SK-N-SH (cell line): ENCODE measurements around the gene RAP1GAP. TPM values are rescaled to one million over a fixed set of nuclear protein-coding genes. Genes with fewer than 3 reads are reported as not detected.

Experiments used
- CTCF ChIA-PET: fragments of 300-600, 350-600 bp; formaldehyde crosslinking; extraction: SDS; loops from one replicate; lab custom pipeline; 2021; lab: Yijun Ruan, JAX
- POLR2A ChIA-PET: fragments of 350-600 bp; sonication (Branson Sonifier 250); formaldehyde crosslinking; extraction: SDS; loops from one replicate; lab custom pipeline; 2020; ENCODE audit warnings: antibody characterized with exemption, inconsistent platforms; lab: Yijun Ruan, JAX
- DNase-seq: peaks from one replicate; pipeline ENCODE4 v3.0.0; 2012
- H2AFZ ChIP-seq: fragments of 200-600 bp; sonication (generic); 2 replicates; pipeline ENCODE4 v1.8.1; 2016; ENCODE audit warnings: antibody characterized with exemption, mild to moderate bottlenecking, low read depth
- H3F3A ChIP-seq: fragments of 200-600 bp; sonication (generic); replicated peaks from 2 replicates; pipeline ENCODE3; 2016; ENCODE audit warnings: antibody characterized with exemption, mild to moderate bottlenecking; ENCODE audit not compliant: insufficient read depth
- H3K27ac ChIP-seq, 2 experiments: fragments of 200-500 bp in 1 of 2; fragments of 200-600 bp in 1 of 2; sonication (Bioruptor generic) in 1 of 2; sonication (generic), shearing (Covaris generic) in 1 of 2; 2 replicates each; pipeline versions ENCODE4 v1.5.1 to v1.6.1; 2014 to 2016; ENCODE audit warnings: low read depth in 2 of 2, inconsistent platforms in 1 of 2, low read length in 1 of 2, mild to moderate bottlenecking in 1 of 2, mixed read lengths in 1 of 2
- H3K27me3 ChIP-seq: fragments of 200-600 bp; sonication (generic), shearing (Covaris generic); 2 replicates; pipeline ENCODE4 v1.6.1; 2016; ENCODE audit warnings: mixed run types; ENCODE audit not compliant: insufficient read depth
- H3K36me3 ChIP-seq, 2 experiments: fragments of 200-500 bp in 1 of 2; fragments of 200-600 bp in 1 of 2; sonication (Bioruptor generic) in 1 of 2; sonication (generic) in 1 of 2; replicated peaks in 1 of 2; 2 replicates each; pipeline versions ENCODE3 to v1.5.1; 2014 to 2016; ENCODE audit warnings: low read length in 1 of 2, mild to moderate bottlenecking in 1 of 2; ENCODE audit not compliant: insufficient read depth in 2 of 2, control insufficient read depth in 1 of 2
- H3K4me1 ChIP-seq, 2 experiments: fragments of 200-500 bp in 1 of 2; fragments of 200-600 bp in 1 of 2; sonication (Bioruptor generic) in 1 of 2; sonication (generic), shearing (Covaris generic) in 1 of 2; 2 replicates each; pipeline versions ENCODE4 v1.5.1 to v1.6.1; 2014 to 2016; ENCODE audit warnings: low read depth in 1 of 2, low read length in 1 of 2, mixed run types in 1 of 2; ENCODE audit not compliant: insufficient read depth in 2 of 2, control insufficient read depth in 1 of 2
- H3K4me2 ChIP-seq: fragments of 200-600 bp; sonication (generic), shearing (Covaris generic); 2 replicates; pipeline ENCODE4 v1.6.1; 2017; ENCODE audit warnings: mixed run types
- H3K4me3 ChIP-seq, 2 experiments: fragments of 200-500 bp in 1 of 2; fragments of 200-600 bp in 1 of 2; sonication (Bioruptor generic) in 1 of 2; sonication (generic), shearing (Covaris generic) in 1 of 2; 2 replicates each; pipeline versions ENCODE4 v1.5.1 to v1.8.1; 2014 to 2016; ENCODE audit warnings: low read depth in 2 of 2, inconsistent platforms in 1 of 2, low read length in 1 of 2, mild to moderate bottlenecking in 1 of 2, mixed read lengths in 1 of 2, moderate library complexity in 1 of 2
- H3K79me2 ChIP-seq: fragments of 200-600 bp; sonication (generic); 2 replicates; pipeline ENCODE4 v1.8.1; 2017; ENCODE audit warnings: mild to moderate bottlenecking; ENCODE audit not compliant: insufficient read depth
- H3K9ac ChIP-seq: fragments of 200-600 bp; sonication (generic); 2 replicates; pipeline ENCODE4 v1.6.1; 2017; ENCODE audit warnings: mixed run types
- H3K9me2 ChIP-seq: fragments of 200-600 bp; sonication (generic); 2 replicates; pipeline ENCODE4 v1.6.1; 2017; ENCODE audit warnings: mixed run types
- H3K9me3 ChIP-seq: fragments of 200-600 bp; sonication (generic); 2 replicates; pipeline ENCODE4 v1.6.1; 2017; ENCODE audit warnings: mixed run types, mild to moderate bottlenecking, moderate library complexity
- H4K20me1 ChIP-seq: fragments of 200-600 bp; sonication (generic); 2 replicates; pipeline ENCODE4 v1.6.1; 2017; ENCODE audit warnings: mild to moderate bottlenecking, mixed run types; ENCODE audit not compliant: insufficient read depth
- CHD2 ChIP-seq: fragments of 150-350 bp; IDR thresholded peaks from 2 replicates; pipeline ENCODE4 v1.6.1; 2018; ENCODE audit warnings: low read length; ENCODE audit not compliant: partially characterized antibody
- CTCF ChIP-seq: fragments of 200-600 bp; sonication (generic); IDR thresholded peaks from 2 replicates; pipeline ENCODE4 v1.6.1; 2017; ENCODE audit warnings: antibody characterized with exemption, mild to moderate bottlenecking, moderate library complexity
- ELF1 ChIP-seq: IDR thresholded peaks from 2 replicates; pipeline ENCODE4 v1.4.0; 2012
- FOXM1 ChIP-seq: IDR thresholded peaks from 2 replicates; pipeline ENCODE4 v1.4.0; 2012; ENCODE audit warnings: low read depth, mild to moderate bottlenecking
- GABPA ChIP-seq: IDR thresholded peaks from 2 replicates; pipeline ENCODE4 v1.4.0; 2012; ENCODE audit warnings: low read depth, mild to moderate bottlenecking
- GATA2 ChIP-seq: sonication (generic); formaldehyde crosslinking; IDR thresholded peaks from 2 replicates; pipeline ENCODE4 v1.5.0; 2020; ENCODE audit warnings: mild to moderate bottlenecking, missing genetic modification reagents
- MXI1 ChIP-seq: IDR thresholded peaks from 2 replicates; pipeline ENCODE4 v1.6.1; 2012; ENCODE audit warnings: mild to moderate bottlenecking, low read depth, low read length, improper control_type of control experiment
- NFIC ChIP-seq: IDR thresholded peaks from 2 replicates; pipeline ENCODE4 v1.4.0; 2012; ENCODE audit warnings: borderline replicate concordance
- NRF1 ChIP-seq: IDR thresholded peaks from 2 replicates; pipeline ENCODE4 v1.6.1; 2012; ENCODE audit warnings: low read depth, mild to moderate bottlenecking, low read length
- RXRA ChIP-seq: IDR thresholded peaks from 2 replicates; pipeline ENCODE4 v1.4.0; 2012; ENCODE audit warnings: low read depth, mild to moderate bottlenecking, borderline replicate concordance
- SIN3A ChIP-seq: IDR thresholded peaks from 2 replicates; pipeline ENCODE4 v1.6.1; 2012; ENCODE audit warnings: low read depth, mild to moderate bottlenecking, low read length, moderate library complexity, borderline replicate concordance
- WGBS: methylation state at CpG from one replicate; pipeline ENCODE4 v1.1.6; 2017; ENCODE audit warnings: low lambda C conversion rate; 5-methylcytosine and 5-hydroxymethylcytosine counted together
- polyA plus RNA-seq, 3 experiments: library from polyadenylated mRNA; depleted of rRNA; stranded (reverse); fragments of >200 nt; gene quantifications; 2 replicates each; pipeline ENCODE4 v1.2.3, GENCODE V29; 2012
- TF ChIP-seq, protein P1 (sequence below): IDR thresholded peaks from 2 replicates; pipeline ENCODE4 v1.4.0; 2012; ENCODE audit warnings: low read depth, borderline replicate concordance

The RAP1GAP gene
- polyA plus RNA-seq, 1 of the 3 experiments (the other 2 are of a cell fraction): 0.99 TPM

DNA sequence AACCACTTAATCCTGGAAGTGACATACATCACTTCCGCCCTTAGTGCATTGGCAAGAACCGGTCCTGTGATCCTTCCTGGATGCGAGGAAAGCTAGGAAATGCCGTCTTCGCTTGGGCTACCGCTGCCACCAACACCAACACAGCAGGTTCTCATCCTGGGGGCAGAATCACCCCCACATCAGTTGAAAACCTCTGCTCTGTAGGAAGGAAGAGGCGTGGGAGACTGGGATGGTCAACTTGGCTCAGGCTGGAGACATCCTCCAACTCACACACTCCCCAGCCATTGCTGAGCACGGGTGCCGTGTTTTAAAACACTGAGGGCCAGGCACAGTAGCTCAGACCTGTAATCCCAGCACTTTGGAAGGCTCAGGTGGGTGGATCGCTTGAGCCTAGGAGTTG is 85.1 kb downstream of the RAP1GAP start:
- ChIA-PET CTCF (interaction anchor here (1.1 to 1.5 kb wide), 5 partner anchors 9 to 380 kb away, joined by 3 to 8 read pairs (median 3); no protein-coding TSS in a partner anchor), POLR2A (no interaction called here)
- TF ChIP-seq CTCF: no peak
- no peak for TF ChIP-seq MXI1
- no peak for TF ChIP-seq SIN3A
- TF ChIP-seq, protein P1, sequence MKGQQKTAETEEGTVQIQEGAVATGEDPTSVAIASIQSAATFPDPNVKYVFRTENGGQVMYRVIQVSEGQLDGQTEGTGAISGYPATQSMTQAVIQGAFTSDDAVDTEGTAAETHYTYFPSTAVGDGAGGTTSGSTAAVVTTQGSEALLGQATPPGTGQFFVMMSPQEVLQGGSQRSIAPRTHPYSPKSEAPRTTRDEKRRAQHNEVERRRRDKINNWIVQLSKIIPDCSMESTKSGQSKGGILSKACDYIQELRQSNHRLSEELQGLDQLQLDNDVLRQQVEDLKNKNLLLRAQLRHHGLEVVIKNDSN: no peak
- TF ChIP-seq GATA2: no peak
- no peak for TF ChIP-seq CHD2
- TF ChIP-seq FOXM1: no peak
- TF ChIP-seq RXRA: no peak
- Histone ChIP-seq H3K9me2 (no peaks in the 10 kb centered on the region), H3K9ac (no peak overlapping the region), H3K4me1 (peaks cover 2 to 11% of the 10 kb centered on the region in 2 experiments; a peak in 2 of 4 replicates), H3K9me3 (no peaks in the 10 kb centered on the region), H4K20me1 (no peaks in the 10 kb centered on the region), H3K27ac (no peak overlapping the region), H3F3A (no peaks in the 10 kb centered on the region), H2AFZ (no peak overlapping the region), H3K4me3 (no peak overlapping the region), H3K36me3 (no peaks in the 10 kb centered on the region), H3K4me2 (no peak overlapping the region), H3K27me3 (no peaks in the 10 kb centered on the region), H3K79me2 (no peaks in the 10 kb centered on the region)
- no peak for DNase-seq
- 82% methylated on average over 8 of the region's 10 CpGs for WGBS

DNA sequence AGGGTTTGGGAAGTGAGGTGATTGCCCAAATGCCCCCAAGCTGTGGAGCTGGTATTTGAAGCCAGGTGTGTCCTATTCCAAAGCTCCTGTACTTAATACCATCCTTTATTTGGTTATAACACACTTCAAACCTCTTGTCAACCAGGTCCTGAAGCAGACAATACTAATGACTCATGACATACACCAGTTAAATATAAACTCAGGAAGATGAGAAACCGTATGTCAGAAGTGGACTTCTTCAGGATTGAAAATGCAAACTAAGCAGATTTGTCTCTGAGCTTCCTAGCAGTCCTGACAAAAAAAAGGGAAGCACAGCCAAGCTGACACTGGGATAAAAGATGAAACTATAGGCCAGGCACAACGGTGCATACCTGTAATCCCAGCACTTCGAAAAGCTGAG is 89.4 kb downstream of the RAP1GAP start:
- no peak for DNase-seq
- H2AFZ ChIP-seq: no peak overlapping the region

More for the DNA sequence above, 89.4 kb downstream of the RAP1GAP start:
- no peaks in the 10 kb centered on the region for H3K79me2 ChIP-seq
- no peaks in the 10 kb centered on the region for H3K9me2 ChIP-seq
- no peaks in the 10 kb centered on the region for H4K20me1 ChIP-seq
- no peaks in the 10 kb centered on the region for H3K27me3 ChIP-seq
- no peak overlapping the region for H3K4me2 ChIP-seq
- no peaks in the 10 kb centered on the region for H3K4me1 ChIP-seq
- H3K27ac ChIP-seq: no peak overlapping the region
- POLR2A ChIA-PET: no interaction called here
- no peaks in the 10 kb centered on the region for H3K9me3 ChIP-seq
- no peak for TF ChIP-seq NRF1
- TF ChIP-seq NFIC: no peak
- no peak for TF ChIP-seq GABPA
- no peak for TF ChIP-seq ELF1
- H3F3A ChIP-seq: no peaks in the 10 kb centered on the region
- 48% methylated on average over 3 of the region's 3 CpGs for WGBS
- no peak overlapping the region for H3K9ac ChIP-seq
- CTCF ChIA-PET: interaction anchor here (1.0 to 2.0 kb wide), 6 partner anchors 15 to 325 kb away, joined by 3 to 8 read pairs (median 4); no protein-coding TSS in a partner anchor
- no peak overlapping the region for H3K4me3 ChIP-seq
- H3K36me3 ChIP-seq: no peaks in the 10 kb centered on the region
